GM03348 (cell line): ENCODE measurements around the gene TSEN54.
"Not testable (repeated sequence)": the region's sequence is repeated elsewhere in the genome, so short reads cannot be mapped to it uniquely, and the experiment has no call there.

Experiments used
- DNase-seq: peaks from one replicate; pipeline ENCODE4 v3.0.0; 2012; ENCODE audit warnings: low spot score

TSEN54 gene

GRCh38 chr17:75518983-75519537 is 2.7 kb downstream of the TSEN54 start:
- DNase-seq = no peak

DNA sequence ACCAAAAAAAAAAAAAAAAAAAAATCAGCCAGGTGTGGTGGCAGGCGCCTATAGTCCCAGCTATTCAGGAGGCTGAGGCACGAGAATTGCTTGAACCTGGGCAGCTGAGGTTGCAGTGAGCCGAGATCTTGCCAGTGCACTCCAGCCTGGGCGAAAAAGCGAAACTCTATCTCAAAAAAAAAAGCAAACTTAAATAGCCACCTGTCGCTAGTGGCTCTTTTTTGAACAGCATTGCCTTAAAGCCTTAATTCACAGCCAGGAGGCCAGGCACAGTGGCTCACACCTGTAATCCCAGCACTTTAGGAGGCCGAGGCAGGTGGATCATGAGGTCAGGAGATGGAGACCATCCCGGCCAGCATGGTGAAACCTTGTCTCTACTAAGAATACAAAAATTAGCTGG is 4.1 kb downstream of the TSEN54 start:
- not testable (repeated sequence) for DNase-seq

DNA sequence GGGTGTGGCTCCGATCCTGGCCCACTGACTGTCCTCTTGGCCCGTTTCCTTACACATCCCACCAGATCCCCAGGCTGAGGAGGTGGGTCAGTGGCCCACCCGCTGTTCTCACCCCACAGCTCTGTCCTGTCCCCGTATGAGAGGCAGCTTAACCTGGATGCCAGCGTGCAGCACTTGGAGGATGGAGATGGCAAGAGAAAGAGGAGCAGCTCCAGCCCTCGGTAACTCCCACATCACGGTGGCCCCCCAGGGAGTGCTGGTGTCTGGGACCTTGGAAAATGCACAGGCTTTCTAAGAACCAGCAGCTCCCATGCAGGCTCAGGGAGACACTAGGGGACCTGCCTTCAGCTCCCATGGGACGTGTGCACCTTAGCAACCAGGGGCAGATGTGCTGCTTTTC is 5.0 kb downstream of the TSEN54 start:
- DNase-seq = no peak

- DNase-seq = no peak
Observed at GRCh38 chr17:75521951-75522727, 5.8 kb downstream of the TSEN54 start.

- DNase-seq = no peak
Observed at GRCh38 chr17:75523647-75524046, 7.3 kb downstream of the TSEN54 start.

- no peak for DNase-seq
Observed at GRCh38 chr17:75524269-75524969, 8.1 kb downstream of the TSEN54 start.

- DNase-seq = peak; percentile 74
Observed at GRCh38 chr17:75524970-75525805, 8.9 kb downstream of the TSEN54 start, which contains the start of gene LLGL2. Gene LLGL2, plus strand, starts transcription at chr17:75525697. Its CDS starts 17,730 bp downstream, at chr17:75543427.

DNA sequence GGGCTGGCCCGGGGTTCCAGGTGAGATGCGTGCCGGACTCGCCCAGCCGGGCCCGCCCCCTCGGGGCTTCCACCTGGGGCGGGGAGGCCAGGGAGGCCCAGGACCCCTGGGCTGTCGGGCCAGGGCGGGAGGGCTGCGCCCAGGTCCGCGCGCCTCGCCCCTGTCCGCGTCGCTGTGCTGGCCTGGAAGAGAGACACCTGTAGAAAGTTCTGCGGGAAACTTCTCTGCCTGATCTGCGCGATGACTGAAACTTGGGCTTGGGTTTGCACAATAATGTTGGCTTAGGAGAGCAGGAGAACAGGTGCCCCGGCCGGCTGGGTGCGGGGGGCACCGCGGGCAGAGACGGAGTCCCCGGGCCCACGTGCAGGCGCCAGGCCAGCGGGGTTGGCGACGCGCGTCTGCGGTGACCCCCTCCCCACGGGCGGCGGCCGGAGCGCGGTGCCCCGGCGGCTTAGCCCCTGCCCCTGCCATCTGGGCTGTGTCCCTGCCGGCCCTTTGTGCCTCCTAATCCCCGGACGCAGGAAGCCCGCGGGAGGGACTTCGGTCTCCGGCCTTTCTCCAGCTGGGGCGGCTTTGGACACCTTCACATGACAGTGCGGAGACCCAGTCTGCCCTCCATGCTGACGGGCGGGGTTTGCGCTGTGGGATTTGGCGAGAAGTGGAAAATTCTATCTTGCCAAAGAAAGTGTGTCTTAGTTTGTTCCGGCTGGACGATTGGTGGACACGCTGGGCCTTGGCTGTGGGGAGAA is 9.7 kb downstream of the TSEN54 start:
- DNase-seq = no peak

DNA sequence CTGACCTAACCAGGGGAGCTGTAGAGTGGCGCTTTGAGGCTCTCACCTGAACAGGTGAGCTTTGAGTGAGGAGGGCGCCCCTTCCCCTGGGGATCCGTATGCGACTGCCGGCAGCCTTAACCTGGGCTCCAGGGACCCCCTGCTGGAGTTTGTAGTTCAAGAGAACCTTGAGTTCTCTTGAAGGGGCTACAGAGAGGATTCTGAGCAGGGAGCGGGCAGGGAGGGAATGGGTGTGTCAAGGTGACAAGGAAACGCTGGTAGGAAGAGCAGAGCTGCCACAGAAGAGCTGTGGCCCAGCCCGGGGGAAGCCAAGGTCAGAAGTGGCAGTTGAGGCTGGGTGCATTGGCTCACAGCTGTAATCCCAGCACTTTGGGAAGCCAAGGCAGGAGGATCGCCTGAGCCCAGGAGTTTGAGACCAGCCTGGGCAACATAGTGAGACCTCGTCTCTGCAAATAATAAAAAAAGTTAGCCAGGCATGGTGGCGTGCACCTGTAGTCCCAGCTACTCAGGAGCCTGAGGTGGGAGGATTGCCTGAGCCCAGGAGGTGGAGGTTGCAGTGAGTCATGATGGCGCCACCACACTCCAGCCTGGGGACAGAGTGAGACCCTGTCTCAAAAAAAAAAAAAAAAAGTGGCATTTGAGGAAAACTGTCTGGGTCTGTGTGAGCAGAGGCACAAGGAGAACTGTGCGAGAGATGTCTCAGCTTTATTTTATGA is 10.4 kb downstream of the TSEN54 start:
- no peak for DNase-seq

- no peak for DNase-seq
Observed at GRCh38 chr17:75530837-75531720, 14.8 kb downstream of the TSEN54 start.

- no peak for DNase-seq
Observed at GRCh38 chr17:75531721-75532072, 15.4 kb downstream of the TSEN54 start.

- DNase-seq = no peak
Observed at GRCh38 chr17:75535119-75535537, 18.8 kb downstream of the TSEN54 start.

- no peak for DNase-seq
Observed at GRCh38 chr17:75535871-75536270, 19.5 kb downstream of the TSEN54 start.

- DNase-seq = no peak
Observed at GRCh38 chr17:75536366-75536765, 20.0 kb downstream of the TSEN54 start.

DNA sequence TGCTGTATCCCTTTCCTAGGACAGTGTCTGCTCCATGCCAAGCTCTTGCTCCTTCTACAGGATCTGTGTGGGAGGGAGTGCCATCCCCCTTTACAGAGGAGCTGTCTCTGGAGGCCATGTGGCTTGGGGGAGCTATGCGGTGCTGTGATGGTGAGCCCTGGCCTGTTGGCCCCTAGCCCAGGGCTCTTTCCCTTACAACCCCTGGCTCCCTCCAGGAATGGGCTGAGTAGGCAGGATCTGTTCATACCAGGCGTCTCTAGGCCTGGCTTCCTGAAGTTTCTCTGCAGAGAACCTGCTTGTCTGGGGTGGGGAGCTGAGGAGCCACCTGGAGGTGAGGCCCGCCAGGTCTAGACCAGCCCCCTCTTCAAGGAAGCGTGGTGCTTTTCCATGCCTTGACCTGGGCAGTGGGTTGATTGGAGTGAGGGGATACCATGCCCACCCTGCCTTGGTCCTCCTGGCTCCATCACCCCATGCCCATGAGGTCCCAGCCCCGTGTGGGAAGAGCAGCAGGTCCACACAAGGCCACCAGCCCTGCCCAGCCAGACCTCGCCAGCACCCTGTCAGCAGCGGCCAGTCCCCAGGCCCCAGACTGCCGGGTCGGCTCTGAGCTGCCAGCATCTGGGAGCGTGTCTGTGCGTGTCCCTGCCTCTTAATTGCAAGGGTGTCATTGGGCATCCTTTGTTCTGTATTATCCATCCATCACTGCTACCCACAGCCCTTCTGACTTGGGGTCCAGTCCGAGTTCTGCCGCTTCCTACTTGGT is 23.8 kb downstream of the TSEN54 start:
- DNase-seq = no peak

DNA sequence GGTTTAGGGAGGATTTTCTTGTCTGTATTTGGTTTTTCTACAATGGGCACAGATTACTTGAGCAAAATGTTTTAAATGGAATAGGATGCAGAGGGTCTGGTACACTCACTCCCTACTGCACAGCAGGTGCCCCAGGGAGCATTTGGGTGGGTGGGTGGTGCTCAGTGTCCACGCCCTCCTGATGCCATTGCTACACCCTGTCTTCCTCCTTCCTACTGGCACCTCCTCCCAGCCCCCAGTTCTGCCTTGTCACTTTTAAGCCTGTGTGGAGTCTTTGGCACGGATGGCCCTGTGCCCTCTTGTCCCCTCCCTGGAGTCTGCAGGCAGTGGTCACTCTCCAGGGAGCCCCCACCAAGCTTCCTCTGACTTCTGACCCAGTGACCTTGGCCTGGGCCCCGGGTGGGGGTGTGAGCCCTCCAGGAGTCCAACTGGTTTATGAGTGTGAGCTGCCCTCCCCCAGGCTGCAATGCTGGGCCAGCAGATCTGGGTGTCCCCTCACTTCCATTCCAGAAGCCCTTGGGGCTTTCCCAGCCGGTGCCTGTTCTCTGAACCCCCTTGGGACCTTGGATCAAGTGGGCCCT is 24.7 kb downstream of the TSEN54 start:
- DNase-seq = no peak

DNA sequence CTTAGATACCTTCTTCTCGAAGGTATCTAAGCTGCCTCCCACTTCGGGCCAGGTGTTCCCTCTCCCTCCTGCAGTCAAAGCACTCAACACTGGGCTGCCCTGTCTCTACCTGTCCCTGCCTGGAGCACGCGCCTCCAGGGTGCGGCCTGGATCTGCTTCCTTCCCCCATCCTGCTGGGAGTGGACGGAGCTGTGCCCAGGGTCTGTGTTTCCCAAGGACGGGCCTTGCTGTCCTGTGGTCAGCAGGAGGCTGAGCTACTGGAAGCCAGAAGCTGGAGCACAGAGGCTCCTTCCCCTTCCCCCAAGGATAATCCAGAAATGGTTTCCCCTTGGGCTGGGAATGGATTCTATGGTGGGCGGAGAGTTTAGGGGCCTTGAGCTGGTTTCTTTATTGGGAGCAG is 25.9 kb downstream of the TSEN54 start:
- DNase-seq = no peak

DNA sequence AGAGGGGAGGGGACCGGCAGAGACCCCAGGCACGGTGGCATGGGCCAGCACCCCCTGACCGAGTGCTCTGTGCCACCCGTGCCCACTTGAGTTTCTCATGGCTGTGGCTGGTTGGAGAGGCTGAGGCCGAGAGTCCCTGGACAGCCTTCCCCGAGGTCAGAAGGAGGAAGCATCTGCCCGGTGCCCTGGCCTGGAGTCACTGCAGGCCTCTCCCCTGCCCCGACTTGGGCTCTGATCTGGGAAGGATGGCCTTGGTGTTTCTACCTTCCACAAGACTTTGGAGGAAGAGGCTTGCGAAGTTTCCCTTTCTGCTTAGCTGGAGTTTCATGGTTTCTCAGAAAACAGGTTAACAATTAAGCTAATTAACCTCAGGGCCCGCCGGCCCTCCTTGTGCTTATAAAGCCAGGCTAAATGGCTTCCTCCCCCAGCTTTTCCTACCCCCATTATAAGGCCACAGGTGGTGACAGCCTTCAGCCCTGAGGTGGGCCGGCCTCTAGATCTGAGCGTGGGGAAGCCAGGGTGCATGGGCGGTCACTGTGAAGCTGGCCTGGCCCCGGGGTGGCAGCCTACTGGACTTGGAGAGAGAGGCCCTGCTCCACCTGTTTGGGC is 26.5 kb downstream of the TSEN54 start:
- no peak for DNase-seq
